T-cell (primary cell): ENCODE data around the gene GNAO1. TPM values are rescaled to one million over a fixed set of nuclear protein-coding genes. Genes with fewer than 3 reads are reported as not detected.

Source experiments
- ATAC-seq, 4 experiments: fragments of 200-7000 bp in 3 of 4; fragments of 150-1000 bp in 1 of 4; cut with Tn5 transposase; replicated peaks in 1 of 4; 1 replicate in 3 of 4; 2 replicates in 1 of 4; pipeline ENCODE4 v1.10.0; 2021; ENCODE audit warnings: moderate library complexity in 3 of 4, mild to moderate bottlenecking in 2 of 4, moderate number of reproducible peaks in 1 of 4
- CTCF ChIA-PET, 2 donors: fragments of 300-600 bp; sonication (Branson Sonifier 250); formaldehyde crosslinking; loops; one replicate each; lab custom pipeline; 2022; ENCODE audit warnings: antibody characterized with exemption in 2 of 2; lab: Charles Lee
- POLR2A ChIA-PET, 2 donors: fragments of 300-600 bp; sonication (Branson Sonifier 250); formaldehyde crosslinking; loops; one replicate each; lab custom pipeline; 2022; ENCODE audit warnings: antibody characterized with exemption in 2 of 2; lab: Charles Lee
- DNase-seq, 35 experiments: peaks; one replicate each; pipeline versions ENCODE4 v3.0.0 to v3.0.0-alpha.2; 2013 to 2023
- H3K27ac ChIP-seq: one replicate; pipeline ENCODE4 v1.5.1; 2013; ENCODE audit warnings: low read length
- H3K27me3 ChIP-seq, 2 experiments: replicated peaks in 1 of 2; 1 replicate in 1 of 2; 2 replicates in 1 of 2; pipeline versions ENCODE4 v1.6.1 to v1.7.0; 2013; ENCODE audit warnings: low read length in 1 of 2, mixed read lengths in 1 of 2; ENCODE audit not compliant: control insufficient read depth in 2 of 2, insufficient read depth in 2 of 2; ENCODE audit errors: extremely low read depth in 1 of 2
- H3K36me3 ChIP-seq, 2 donors: 1 replicate in 1 of 2; 2 replicates in 1 of 2; pipeline versions ENCODE4 v1.6.1 to v1.7.0; 2013; ENCODE audit warnings: low read length in 1 of 2; ENCODE audit not compliant: control insufficient read depth in 2 of 2, insufficient read depth in 1 of 2; ENCODE audit errors: extremely low read depth in 1 of 2
- H3K4me1 ChIP-seq, 2 experiments: 1 replicate in 1 of 2; 2 replicates in 1 of 2; pipeline versions ENCODE4 v1.6.1 to v1.7.0; 2013; ENCODE audit warnings: low read length in 2 of 2, mixed read lengths in 1 of 2; ENCODE audit not compliant: insufficient read depth in 2 of 2, control insufficient read depth in 1 of 2; ENCODE audit errors: extremely low read depth in 1 of 2
- H3K4me3 ChIP-seq, 2 donors: 1 replicate in 1 of 2; 2 replicates in 1 of 2; pipeline versions ENCODE4 v1.5.1 to v1.7.0; 2013; ENCODE audit warnings: mild to moderate bottlenecking in 2 of 2, low read length in 1 of 2, moderate library complexity in 1 of 2; ENCODE audit not compliant: control insufficient read depth in 1 of 2; ENCODE audit errors: extremely low read depth in 1 of 2
- H3K9me3 ChIP-seq: 2 replicates; pipeline ENCODE4 v1.7.0; 2013
- H3K27ac Mint-ChIP-seq, 2 donors: one replicate each; pipeline ENCODE4 v1.8.0; 2020 to 2021; ENCODE audit warnings: mild to moderate bottlenecking in 2 of 2, mixed read lengths in 2 of 2
- H3K27me3 Mint-ChIP-seq, 2 donors: one replicate each; pipeline ENCODE4 v1.8.0; 2021 to 2022; ENCODE audit warnings: mixed read lengths in 2 of 2
- H3K36me3 Mint-ChIP-seq: one replicate; pipeline ENCODE4 v1.8.0; 2021; ENCODE audit warnings: mixed read lengths
- H3K4me1 Mint-ChIP-seq, 3 donors: one replicate each; pipeline ENCODE4 v1.8.0; 2020 to 2022; ENCODE audit warnings: mixed read lengths in 3 of 3, mild to moderate bottlenecking in 1 of 3
- H3K4me3 Mint-ChIP-seq, 3 donors: one replicate each; pipeline ENCODE4 v1.8.0; 2020 to 2022; ENCODE audit warnings: mild to moderate bottlenecking in 3 of 3, mixed read lengths in 3 of 3, moderate library complexity in 3 of 3
- H3K9me3 Mint-ChIP-seq, 3 donors: one replicate each; pipeline ENCODE4 v1.8.0; 2020 to 2022; ENCODE audit warnings: mixed read lengths in 3 of 3
- WGBS: methylation state at CpG from one replicate; pipeline ENCODE4 v1.1.5; 2013; ENCODE audit warnings: missing lambda C conversion rate; ENCODE audit not compliant: insufficient coverage; 5-methylcytosine and 5-hydroxymethylcytosine counted together
- total RNA-seq, 35 experiments: library from RNA in 6 of 35; stranded (reverse) in 6 of 35; fragments of 120-200 nt in 1 of 35; gene quantifications; one replicate each; pipeline versions ENCODE4 v1.2.1 to v1.2.4 and lab custom pipeline; 2013 to 2026

GNAO1 gene
- total RNA-seq, 5 donors from 2014 or later (not counting 1 experiment from before 2014, with no cell fraction given): 3.9 to 14.2 (median 12.6) TPM

- H3K4me1 Mint-ChIP-seq: peaks cover 14 to 17% (median 16%) of the 10 kb centered on the region in 3 donors
- Histone ChIP-seq H3K27me3 (peaks cover 0 to 5% of the 10 kb centered on the region in 2 experiments), H3K36me3 (no peaks in the 10 kb centered on the region), H3K4me1 (peaks cover 0 to 13% of the 10 kb centered on the region in 2 experiments), H3K4me3 (no peak overlapping the region), H3K9me3 (no peaks in the 10 kb centered on the region), H3K27ac (no peak overlapping the region)
- H3K9me3 Mint-ChIP-seq: no peaks in the 10 kb centered on the region
- no peak overlapping the region for H3K27ac Mint-ChIP-seq
- no peak overlapping the region for H3K4me3 Mint-ChIP-seq
- CTCF ChIA-PET: no interaction called here
- POLR2A ChIA-PET: no interaction called here
- H3K36me3 Mint-ChIP-seq: no peaks in the 10 kb centered on the region
- DNase-seq (peak in 1 of 35 experiments; percentile 13), ATAC-seq (no peak)
- H3K27me3 Mint-ChIP-seq: no peaks in the 10 kb centered on the region
- WGBS: 78% methylated on average over 5 of the region's 7 CpGs
Measured at GRCh38 chr16:56352351-56353053, 161.2 kb downstream of the GNAO1 start.

DNA sequence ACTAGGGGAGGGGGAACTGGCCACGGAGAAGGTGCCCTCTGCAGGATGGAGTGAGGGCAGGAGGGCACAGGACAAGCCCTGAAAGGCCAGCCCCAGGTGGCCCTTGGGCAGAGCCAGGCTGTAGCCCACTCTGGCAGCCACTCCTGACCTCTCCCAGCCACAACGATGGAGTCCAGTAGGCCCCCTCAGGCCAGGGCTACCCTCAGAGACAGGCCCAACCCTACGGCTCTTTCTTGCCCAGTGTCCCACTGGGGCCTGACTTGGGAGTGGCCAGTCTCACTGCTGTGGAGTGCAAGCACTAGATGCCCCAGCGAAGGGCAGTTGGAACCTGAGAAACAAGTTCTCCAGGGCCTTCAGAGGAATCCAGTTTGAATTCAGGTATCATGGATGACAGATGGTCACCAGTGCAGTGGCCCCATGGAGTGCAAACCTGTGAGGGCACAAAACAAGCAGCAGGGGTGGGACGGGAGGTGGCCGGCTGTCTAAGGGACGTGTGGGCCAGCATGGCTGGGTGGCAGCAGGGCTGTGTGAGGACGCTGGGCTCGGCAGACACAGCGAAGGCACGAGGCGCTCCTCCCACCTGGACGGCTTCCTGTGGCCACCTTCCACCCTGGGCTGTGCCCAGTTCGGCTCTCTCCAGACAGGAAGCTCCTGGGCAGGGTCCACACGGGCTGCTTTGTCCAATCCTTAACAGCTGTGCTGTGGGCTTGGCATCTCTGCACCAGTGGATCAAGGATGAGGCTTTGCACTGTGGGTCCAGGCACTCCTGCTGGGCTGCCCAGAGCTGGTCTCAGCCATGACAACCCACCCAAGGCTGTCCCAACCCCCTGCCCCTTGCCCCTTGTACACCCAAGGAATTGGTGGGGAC is 162.0 kb downstream of the GNAO1 start:
- CTCF ChIA-PET: no interaction called here
- DNase-seq (peak in 3 of 35 experiments; percentile 0 to 17 (median 1)), ATAC-seq (no peak)
- no peak overlapping the region for H3K4me3 Mint-ChIP-seq
- H3K9me3 Mint-ChIP-seq: no peaks in the 10 kb centered on the region
- H3K36me3 Mint-ChIP-seq: no peaks in the 10 kb centered on the region
- WGBS: 85% methylated on average over 15 of the region's 15 CpGs
- no peak overlapping the region for H3K4me3 ChIP-seq
- POLR2A ChIA-PET: no interaction called here
- H3K36me3 ChIP-seq: no peaks in the 10 kb centered on the region
- no peaks in the 10 kb centered on the region for H3K9me3 ChIP-seq
- no peak overlapping the region for H3K27ac Mint-ChIP-seq
- H3K27me3 Mint-ChIP-seq: no peaks in the 10 kb centered on the region
- peaks cover 0 to 14% of the 10 kb centered on the region in 2 experiments for H3K4me1 ChIP-seq
- no peak overlapping the region for H3K27ac ChIP-seq
- peaks cover 21% of the 10 kb centered on the region in 3 donors for H3K4me1 Mint-ChIP-seq
- peaks cover 0 to 5% of the 10 kb centered on the region in 2 experiments for H3K27me3 ChIP-seq

- Histone ChIP-seq H3K9me3 (no peaks in the 10 kb centered on the region), H3K36me3 (no peaks in the 10 kb centered on the region), H3K4me1 (peaks cover 0 to 14% of the 10 kb centered on the region in 2 experiments), H3K4me3 (no peak overlapping the region), H3K27me3 (peaks cover 0 to 5% of the 10 kb centered on the region in 2 experiments), H3K27ac (no peak overlapping the region)
- H3K27ac Mint-ChIP-seq: no peak overlapping the region
- no peaks in the 10 kb centered on the region for H3K27me3 Mint-ChIP-seq
- ATAC-seq (no peak), DNase-seq (peak in 1 of 35 experiments; percentile 1)
- H3K36me3 Mint-ChIP-seq: no peaks in the 10 kb centered on the region
- H3K4me3 Mint-ChIP-seq: no peak overlapping the region
- H3K4me1 Mint-ChIP-seq: peaks cover 21 to 23% (median 22%) of the 10 kb centered on the region in 3 donors
- ChIA-PET CTCF (no interaction called here), POLR2A (no interaction called here)
- WGBS: 89% methylated on average over 5 of the region's 7 CpGs
- no peaks in the 10 kb centered on the region for H3K9me3 Mint-ChIP-seq
Measured at GRCh38 chr16:56354016-56354415, 162.7 kb downstream of the GNAO1 start.

GRCh38 chr16:56354746-56355145 is 163.5 kb downstream of the GNAO1 start:
- no peak overlapping the region for H3K4me3 Mint-ChIP-seq
- Histone ChIP-seq H3K36me3 (no peaks in the 10 kb centered on the region), H3K4me3 (no peak overlapping the region), H3K27me3 (peaks cover 0 to 4% of the 10 kb centered on the region in 2 experiments), H3K9me3 (no peaks in the 10 kb centered on the region), H3K4me1 (peaks cover 0 to 14% of the 10 kb centered on the region in 2 experiments), H3K27ac (no peak overlapping the region)
- H3K27me3 Mint-ChIP-seq: no peaks in the 10 kb centered on the region
- no peak for ATAC-seq
- 92% methylated on average over 11 of the region's 17 CpGs for WGBS
- POLR2A ChIA-PET: no interaction called here
- H3K9me3 Mint-ChIP-seq: no peaks in the 10 kb centered on the region
- no peaks in the 10 kb centered on the region for H3K36me3 Mint-ChIP-seq
- CTCF ChIA-PET: no interaction called here
- H3K4me1 Mint-ChIP-seq: peaks cover 22 to 27% (median 25%) of the 10 kb centered on the region in 3 donors
- DNase-seq: peak in 1 of 35 experiments; percentile 1
- H3K27ac Mint-ChIP-seq: peak overlapping the region in 1 of 2 donors; percentile 31

DNA sequence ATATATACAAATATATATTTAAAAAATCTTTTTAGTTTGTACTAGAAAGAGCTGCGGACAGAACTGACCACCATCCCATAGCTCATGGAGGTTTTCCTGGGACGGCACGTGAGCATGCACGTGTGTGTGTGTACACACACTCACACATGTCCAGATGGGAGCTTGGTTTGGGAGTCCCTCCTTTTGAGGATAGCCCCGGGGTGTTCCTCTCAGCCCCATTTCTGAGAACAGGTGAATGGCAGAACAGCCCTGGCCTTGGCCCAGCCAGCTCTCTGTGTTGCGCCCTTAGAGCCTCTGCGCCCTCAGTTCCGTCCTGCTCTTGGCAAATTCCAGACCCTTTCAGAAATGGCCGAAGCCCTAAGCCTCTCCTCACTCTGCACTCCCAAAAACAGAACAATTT is 163.9 kb downstream of the GNAO1 start:
- ATAC-seq (no peak), DNase-seq (peak in 2 of 35 experiments; percentile 1 to 7)
- H3K4me1 ChIP-seq: peaks cover 0 to 14% of the 10 kb centered on the region in 2 experiments
- H3K4me3 Mint-ChIP-seq: no peak overlapping the region
- no peaks in the 10 kb centered on the region for H3K27me3 Mint-ChIP-seq
- H3K4me3 ChIP-seq: no peak overlapping the region
- ChIA-PET POLR2A (no interaction called here), CTCF (interaction anchor here in 1 of 2 donors (1.1 kb wide), 1 partner anchor 15 kb away, joined by 4 read pairs; no protein-coding TSS in a partner anchor)
- no peak overlapping the region for H3K27ac ChIP-seq
- H3K27me3 ChIP-seq: peaks cover 0 to 2% of the 10 kb centered on the region in 2 experiments
- H3K9me3 Mint-ChIP-seq: no peaks in the 10 kb centered on the region
- no peaks in the 10 kb centered on the region for H3K36me3 ChIP-seq
- no peaks in the 10 kb centered on the region for H3K9me3 ChIP-seq
- 98% methylated on average over 5 of the region's 9 CpGs for WGBS
- no peaks in the 10 kb centered on the region for H3K36me3 Mint-ChIP-seq
- H3K4me1 Mint-ChIP-seq: peaks cover 27 to 29% (median 28%) of the 10 kb centered on the region in 3 donors
- H3K27ac Mint-ChIP-seq: no peak overlapping the region

DNA sequence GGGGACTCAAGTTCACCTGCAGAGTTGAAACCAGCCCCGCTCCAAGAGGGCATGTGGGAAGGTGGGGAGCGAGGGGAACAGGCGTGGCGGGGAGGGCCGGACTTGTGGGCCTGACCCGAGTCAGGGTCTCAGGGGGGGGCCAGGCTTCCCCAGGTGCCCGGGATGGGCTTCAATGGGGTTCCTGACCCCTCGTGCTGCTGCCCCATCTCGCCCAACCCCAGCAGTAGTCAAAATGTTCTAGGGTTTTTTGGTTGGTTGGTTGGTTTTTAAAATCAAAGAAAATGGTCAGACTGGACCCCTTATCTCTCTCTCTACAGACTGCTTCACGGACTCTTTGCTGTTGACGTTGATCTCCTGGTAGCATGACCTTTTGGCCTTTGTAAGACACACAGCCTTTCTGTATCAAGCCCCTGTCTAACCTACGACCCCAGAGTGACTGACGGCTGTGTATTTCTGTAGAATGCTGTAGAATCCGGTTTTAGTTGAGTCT is 164.5 kb downstream of the GNAO1 start:
- DNase-seq: peak in 2 of 35 experiments; percentile 1 to 8
- Mint-ChIP-seq H3K9me3 (no peaks in the 10 kb centered on the region), H3K4me1 (peaks cover 28 to 29% (median 29%) of the 10 kb centered on the region in 3 donors), H3K27me3 (no peaks in the 10 kb centered on the region), H3K36me3 (no peaks in the 10 kb centered on the region), H3K27ac (peak overlapping the region; percentile 44 to 87), H3K4me3 (peak overlapping the region in 2 of 3 donors; percentile 11 to 86)
- 90% methylated on average over 7 of the region's 14 CpGs for WGBS
- no peaks in the 10 kb centered on the region for H3K9me3 ChIP-seq
- no peak overlapping the region for H3K27ac ChIP-seq
- peak in 2 of 4 experiments; percentile 6 to 10 for ATAC-seq
- H3K36me3 ChIP-seq: no peaks in the 10 kb centered on the region
- H3K4me3 ChIP-seq: no peak overlapping the region
- peaks cover 0 to 14% of the 10 kb centered on the region in 2 experiments for H3K4me1 ChIP-seq
- H3K27me3 ChIP-seq: peaks cover 0 to 2% of the 10 kb centered on the region in 2 experiments
- CTCF ChIA-PET: interaction anchor here (0.6 to 1.1 kb wide), 5 partner anchors 15 to 891 kb away, joined by 3 to 4 read pairs (median 3); no protein-coding TSS in a partner anchor
- POLR2A ChIA-PET: no interaction called here
